ENCODE measurements around the gene CD93.

GRCh38 chr20:23058240-23058639, 27.9 kb downstream of the CD93 start:
- TF ChIP-seq, protein P1, sequence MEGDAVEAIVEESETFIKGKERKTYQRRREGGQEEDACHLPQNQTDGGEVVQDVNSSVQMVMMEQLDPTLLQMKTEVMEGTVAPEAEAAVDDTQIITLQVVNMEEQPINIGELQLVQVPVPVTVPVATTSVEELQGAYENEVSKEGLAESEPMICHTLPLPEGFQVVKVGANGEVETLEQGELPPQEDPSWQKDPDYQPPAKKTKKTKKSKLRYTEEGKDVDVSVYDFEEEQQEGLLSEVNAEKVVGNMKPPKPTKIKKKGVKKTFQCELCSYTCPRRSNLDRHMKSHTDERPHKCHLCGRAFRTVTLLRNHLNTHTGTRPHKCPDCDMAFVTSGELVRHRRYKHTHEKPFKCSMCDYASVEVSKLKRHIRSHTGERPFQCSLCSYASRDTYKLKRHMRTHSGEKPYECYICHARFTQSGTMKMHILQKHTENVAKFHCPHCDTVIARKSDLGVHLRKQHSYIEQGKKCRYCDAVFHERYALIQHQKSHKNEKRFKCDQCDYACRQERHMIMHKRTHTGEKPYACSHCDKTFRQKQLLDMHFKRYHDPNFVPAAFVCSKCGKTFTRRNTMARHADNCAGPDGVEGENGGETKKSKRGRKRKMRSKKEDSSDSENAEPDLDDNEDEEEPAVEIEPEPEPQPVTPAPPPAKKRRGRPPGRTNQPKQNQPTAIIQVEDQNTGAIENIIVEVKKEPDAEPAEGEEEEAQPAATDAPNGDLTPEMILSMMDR (conservative IDR thresholded peaks at IDR 0.05; ENCODE audit: low read depth, low read length) = 0 out of 2 replicates have a peak, but pooled peaks have one; percentile 34
- TF ChIP-seq EZH2phosphoT487 (IDR thresholded peaks at IDR 0.05; ENCODE audit: borderline replicate concordance, low read length) (no peak), EZH2 (IDR thresholded peaks at IDR 0.05; ENCODE audit: low read length, unreplicated experiment) (no peak)
